Superior temporal gyrus (tissue), 1 donor: ENCODE measurements around the gene LDB1.
A peak's percentile ranks its signal among the peaks of the same experiment; 100 is the strongest.

Experiments
- DNase-seq: peaks from one replicate; pipeline ENCODE4 v3.0.0-alpha.2; 2016; ENCODE audit errors: extremely low spot score

LDB1 gene

DNA sequence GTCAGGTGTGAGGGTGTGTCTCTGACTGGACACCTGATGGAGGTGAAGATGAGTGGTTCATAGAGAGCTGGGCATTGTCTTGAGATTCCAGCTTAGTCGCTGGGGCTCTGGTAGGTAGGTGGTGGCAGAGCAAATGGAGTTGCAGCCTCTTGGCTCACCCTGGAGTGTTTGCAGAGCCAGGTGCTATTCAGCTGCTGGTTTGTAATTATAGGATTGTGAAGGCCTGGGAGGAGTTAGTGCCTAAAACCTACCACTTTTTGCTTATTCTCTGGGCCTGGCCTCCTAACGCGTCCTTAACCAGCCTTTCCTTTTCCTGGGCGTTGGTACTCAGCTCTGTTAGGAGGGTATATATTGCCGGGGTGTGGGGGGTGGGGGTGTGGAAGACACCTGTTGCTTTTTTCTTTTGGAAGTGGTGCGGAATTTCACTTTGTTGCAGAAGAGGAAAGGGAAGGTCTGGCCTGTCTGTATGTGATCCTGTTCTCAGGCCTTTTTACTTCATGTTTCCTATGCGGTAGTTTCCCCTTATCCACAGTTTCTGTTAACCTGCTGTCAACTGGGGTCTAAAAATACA is 15.9 kb upstream of the LDB1 start:
- no peak for DNase-seq

DNA sequence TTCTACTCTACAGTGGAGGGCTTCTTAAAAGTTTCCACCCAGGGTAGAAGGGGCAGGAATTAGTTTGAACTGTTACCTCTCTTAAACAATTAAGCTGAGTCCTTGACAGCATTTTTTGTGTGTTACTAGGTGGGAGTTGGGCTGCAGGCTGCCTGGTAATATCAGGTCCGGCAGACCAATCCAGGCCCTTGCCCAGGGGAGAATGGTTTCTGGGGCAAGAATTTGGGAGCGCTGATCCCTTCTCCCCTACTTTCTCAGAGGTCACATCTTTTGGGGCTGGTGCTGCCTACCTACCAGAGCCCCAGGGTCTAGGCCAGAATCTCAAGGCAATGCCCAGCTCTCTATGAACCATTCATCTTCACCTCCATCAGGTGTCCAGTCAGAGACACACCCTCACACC is 14.2 kb upstream of the LDB1 start:
- no peak for DNase-seq

DNA sequence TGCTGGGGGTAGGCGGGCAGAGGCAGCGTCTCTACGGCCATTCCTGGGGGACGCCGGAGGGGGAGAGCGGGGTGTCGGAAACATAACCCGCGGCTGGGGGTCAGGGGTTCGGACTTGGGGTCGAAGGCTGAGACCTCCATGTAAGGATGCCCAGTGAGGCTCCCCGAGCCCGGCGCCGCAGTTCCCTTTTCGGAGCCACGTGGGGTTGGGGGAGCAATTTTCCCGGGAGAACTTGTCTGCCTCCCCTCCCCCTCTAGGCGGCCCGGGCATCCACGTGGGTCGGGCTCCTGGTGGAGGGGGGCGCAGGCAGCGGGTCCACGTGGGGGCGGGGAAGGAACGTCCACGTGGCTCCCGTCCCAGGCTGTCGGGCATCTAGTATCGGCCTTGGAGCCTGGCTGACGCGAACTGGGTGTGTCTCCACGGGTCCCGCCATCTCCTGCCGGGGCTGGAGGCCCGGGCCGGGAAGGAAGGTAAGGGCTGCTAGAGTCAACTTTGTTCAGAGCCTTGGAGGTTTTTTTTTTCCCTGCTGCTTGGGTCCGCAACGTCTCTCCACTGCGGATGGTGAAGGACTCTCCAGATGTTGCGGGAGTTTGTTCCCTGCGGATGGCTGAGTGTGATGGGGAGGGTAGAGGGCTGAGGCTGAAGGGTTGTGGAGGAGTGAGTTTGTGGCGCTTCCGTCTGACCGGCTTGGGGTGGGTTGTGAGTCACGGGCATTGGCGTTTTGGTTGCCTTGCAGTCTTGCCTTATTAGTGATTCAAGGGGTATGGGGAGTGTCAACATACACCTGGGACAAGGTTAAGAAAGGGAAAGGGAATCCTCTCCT is 13.4 kb upstream of the LDB1 start:
- DNase-seq, result peak; percentile 47

DNA sequence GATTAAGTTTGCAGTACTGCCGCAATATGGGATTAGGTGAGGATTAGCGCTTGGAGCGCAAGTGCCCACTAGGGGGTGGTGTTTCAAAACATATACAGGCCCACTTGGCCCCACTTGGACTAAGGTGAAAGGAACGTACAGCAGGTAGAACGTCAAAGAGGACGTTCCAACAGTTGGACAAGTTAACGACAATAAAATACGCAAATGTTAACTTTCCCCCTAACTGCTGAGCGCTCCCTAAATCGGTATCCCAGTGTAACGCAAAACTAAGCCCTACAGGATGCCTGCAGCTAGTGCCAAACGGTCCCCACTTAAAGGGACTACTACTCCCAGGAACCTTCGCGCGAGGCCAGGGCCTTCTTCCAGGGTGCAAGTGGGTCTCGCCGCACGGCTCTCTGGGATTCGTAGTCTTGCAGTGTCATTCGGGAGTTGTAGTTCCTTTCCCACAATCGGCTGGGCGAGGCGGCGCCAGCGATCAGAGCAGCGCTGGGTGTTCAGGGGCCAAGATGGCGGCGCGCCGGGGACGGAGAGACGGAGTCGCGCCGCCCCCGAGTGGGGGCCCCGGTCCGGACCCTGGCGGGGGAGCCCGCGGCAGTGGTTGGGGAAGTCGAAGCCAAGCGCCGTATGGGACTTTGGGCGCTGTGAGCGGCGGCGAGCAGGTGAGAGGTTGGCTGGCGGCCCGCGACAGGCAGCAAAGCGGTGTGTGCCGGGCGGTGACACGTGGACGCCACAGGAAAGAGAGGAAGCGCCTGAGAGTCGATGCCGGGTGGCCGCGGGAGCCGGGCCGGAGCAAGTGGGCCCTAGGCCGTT is 12.6 kb upstream of the LDB1 start, which contains the start of gene PPRC1:
TSS of gene PPRC1 (plus strand) at position 478 of the 810 bp plus-strand sequence. CDS start at position 507, 29 bp downstream.
- peak; percentile 99 for DNase-seq

DNA sequence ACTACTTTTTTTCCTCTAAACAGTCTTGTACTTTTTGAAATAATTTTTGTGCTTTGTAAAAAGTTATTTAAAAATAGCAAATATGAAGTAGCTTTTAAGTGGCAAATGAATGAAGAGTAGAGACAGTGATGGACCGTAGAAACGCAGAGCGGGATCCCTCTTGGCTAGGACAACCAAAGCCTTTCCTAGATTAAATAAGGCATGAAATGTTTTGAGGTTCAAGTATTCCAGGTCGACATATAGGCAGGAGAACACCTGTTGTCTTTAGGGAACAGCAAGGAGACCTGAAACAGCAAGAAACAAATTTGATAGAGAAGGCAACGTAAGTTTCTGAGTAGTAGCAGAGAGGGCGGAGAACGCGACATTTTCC is 12.0 kb upstream of the LDB1 start:
- DNase-seq, result no peak

DNA sequence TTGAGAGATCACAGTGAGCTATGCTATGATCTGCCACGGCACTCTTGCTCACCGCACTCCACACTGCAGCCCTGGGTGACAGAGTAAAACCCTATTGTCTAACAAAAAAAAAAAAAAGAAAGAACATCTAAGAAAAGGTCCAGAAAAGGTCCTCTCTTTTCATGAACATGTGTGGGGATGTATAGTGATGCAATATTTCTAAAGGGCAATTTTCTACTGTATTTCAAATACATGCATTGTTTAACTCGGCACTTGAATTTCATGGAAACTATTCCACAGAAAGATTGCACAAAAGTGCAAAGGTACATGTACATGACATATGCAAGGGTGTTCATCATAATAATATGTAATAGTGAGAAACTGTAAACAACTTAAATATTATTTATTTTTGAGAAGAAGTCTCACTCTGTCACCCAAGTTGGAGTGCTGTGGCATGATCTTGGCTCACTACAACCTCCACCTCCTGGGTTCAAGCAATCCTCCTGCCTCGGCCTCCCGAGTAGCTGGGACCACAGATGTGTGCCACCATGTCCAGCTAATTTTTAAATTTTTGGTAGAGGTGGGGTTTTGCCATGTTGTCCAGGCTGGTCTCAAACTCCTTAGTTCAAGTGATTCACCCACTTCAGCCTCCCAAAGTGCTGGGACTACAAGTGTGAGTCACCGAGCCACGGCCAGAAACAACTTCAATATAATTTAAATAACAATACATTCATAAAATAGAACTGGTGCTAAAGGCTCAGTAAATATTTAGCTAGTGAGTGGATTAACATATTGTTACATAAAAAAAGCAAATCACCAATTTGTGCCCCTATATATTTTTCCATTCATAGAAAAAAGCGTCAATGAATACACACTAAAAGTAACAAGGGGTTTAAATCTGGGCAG is 11.4 kb upstream of the LDB1 start:
- no peak for DNase-seq

DNA sequence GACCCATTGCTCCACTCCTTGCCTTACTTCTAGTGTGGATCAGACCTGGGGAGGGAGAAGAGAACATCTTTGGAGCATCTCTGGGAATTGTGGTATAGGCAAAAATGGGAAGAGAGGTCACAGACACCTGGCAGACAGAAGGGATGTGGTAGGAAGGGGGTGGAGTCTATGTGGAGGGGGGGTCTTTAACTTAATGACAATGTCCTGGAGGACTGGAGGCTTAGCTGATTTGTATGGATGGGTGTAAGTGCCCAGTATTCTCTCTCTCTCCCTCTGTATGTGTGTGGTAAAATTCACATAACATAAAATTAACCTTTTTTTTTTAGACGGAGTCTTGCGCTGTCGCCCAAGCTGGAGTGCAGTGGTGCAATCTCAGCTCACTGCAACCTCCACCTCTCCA is 3.1 kb upstream of the LDB1 start:
- DNase-seq, result no peak

DNA sequence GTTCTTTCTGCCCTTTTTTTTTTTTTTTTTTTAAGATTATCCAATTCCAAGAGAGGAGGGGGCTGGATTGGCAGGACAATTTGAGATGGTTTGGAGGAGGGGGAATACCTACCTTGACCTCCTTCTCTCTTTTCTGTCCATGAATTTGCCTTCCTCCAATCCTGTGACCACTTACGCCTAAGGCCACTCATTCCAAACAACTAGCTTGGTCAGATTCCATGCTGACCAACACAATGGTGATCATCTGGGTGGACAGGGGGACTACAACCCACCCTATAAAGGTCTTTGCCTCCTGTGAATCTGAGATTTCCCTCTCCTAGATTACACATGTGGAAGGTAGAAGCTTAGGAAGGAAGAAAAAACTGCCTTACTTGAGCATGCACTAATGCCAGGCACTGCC is 2.3 kb upstream of the LDB1 start:
- no peak for DNase-seq

DNA sequence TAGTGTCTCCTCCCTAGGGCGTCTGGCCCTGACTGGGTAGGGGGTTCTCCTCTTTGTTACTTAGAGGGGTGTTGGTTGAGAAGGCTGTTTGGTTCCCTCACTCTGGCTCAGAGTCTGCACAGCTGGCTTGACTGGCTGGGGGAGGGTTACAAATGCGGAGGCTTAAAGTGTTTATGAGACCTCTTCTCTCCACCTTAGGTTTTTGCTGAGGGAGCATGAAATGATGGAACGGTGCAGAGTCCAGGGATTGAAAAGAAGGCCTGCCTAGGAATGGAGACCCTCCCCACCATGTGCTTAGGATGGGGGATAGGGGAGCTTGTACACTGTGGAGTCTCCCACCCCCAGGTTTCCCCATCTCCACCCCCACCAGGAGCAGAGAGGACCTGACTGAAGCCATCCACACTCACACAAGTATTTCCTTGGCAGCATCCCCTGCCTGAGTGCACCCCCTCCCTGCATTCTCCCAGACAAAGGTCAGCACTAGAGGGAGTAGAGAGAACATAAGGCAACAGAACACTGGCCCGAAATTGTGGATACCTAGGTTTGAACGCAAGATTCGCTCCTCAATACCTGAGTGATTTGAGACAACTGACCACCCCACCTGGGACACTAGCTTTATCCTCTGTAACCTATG is 1.7 kb upstream of the LDB1 start:
- no peak for DNase-seq

DNA sequence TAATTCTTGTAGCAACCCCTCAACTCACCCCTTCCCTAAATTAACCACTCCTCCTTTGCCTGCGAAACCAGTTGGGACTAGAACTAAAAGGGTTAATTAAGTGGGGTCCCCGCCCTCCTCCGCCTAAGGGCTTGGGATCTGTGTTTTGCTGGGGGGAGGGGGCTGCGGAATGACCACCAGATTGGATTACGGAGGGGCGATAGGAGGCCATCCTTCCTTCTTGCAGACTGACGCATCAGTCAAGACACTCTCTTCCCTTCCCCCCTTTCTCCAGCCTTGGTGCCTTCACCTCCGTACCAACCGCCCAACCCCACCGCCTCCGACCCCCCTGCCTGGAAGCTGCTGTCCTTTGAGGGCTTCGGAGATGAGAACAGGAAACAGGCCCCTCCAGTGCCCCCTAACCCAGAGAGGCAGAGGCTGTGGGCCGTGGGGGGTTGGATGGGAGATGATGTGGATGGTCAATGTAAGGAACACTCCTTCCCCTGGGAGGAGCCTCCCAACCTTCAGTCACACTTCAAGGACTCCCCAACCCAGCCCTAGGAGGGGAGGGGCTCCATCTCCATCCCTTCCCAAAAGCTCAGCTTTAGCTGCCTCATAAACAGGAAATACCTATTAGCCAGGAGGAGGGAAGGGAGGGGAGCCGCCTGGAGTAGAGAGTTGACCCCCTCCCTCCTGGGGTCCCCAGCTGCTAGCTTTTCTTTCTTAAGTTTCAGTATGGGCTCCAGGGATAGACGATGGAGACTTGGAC is 997 bp upstream of the LDB1 start:
- peak; percentile 67 for DNase-seq

DNA sequence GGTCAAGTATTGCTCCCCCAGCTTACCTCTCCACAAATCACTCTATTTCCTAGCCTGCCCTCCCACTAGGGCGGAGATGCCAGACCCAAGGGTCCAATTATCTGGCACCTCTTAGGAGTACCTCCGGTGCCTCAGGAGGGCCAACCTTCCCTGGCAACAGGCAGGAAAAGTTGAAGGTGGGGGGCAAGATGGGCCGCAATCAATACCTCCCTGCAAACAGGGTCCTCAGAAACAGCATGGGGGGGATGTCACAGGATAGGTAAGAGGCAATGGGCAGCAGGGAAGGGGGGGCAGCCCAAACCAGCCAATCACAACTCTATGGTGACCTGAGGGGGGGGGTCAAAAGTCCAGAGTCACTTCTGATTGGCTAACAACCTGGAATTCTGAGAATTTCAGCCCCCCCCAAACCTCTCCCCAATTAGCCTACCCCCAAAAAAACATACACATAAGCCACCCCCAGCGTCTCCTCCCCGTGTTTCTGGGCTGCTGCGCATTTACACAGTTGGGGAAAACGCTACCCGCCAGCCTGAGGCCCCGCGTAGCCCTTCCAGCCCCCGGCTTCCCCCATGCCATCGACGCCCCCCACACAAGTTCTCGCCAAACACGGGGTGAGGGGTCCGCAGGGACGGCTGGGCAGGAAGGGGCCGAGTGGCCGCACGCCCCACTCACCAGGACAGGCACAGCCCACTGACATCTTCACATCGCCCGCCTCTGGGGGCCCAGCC is 589 bp downstream of the LDB1 start:
- DNase-seq, result no peak

DNA sequence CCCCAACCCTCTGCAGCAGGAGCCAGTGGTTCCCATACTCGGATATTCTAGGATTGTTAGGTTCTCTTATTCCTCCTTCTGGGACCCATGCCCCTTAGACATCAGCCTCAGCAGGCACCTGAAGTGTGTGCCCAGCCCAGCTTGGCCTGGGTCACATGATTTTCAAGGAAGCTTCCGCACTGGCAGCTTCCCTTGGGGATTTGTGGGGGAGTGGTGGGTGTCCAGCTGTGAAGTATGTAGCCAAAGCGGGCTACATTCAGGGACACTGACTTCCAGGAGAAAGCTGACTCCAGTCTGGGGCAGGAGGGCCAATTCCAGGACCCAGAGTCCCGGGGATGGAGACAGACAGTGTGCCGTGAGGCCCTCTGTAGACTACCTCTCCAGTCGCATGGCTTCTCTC is 1.3 kb downstream of the LDB1 start:
- peak; percentile 48 for DNase-seq

DNA sequence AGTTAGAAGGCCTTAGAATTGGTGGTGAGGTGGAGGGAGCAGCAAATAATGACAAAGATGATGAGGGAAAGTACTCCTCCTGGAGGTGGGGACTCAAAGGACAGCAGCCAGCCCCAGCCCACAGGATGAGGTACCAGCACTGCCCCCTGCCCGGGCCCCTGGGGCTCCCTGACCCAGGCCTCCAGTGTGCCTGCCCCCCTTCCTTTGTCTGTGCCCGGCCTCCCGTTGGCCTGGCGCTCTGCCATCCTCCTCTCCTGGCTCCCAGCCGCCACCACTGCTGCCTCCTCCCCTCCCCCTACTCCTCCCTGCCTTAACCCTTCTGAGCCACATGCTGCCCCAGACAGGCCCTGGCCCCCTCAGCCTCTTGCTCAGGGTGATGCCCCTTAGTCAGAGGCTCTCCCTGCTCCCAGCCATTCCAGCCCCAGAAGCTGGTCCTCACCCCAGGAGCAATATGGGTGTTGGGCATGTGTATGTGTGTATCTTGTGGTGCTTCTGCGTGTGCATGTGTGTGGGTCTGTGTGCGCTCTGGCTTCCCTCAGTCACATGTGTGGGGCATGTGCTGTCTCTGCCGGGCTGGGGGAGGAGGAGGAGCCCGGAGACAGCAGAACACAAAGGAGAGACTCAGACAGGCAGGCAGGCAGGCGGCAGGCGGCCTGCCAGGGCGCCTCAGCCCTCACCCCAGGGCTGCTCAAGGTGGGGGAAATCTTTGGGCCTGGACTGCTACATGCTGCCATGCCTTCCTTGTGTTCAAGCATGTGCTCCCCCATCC is 2.6 kb downstream of the LDB1 start:
- peak; percentile 83 for DNase-seq

DNA sequence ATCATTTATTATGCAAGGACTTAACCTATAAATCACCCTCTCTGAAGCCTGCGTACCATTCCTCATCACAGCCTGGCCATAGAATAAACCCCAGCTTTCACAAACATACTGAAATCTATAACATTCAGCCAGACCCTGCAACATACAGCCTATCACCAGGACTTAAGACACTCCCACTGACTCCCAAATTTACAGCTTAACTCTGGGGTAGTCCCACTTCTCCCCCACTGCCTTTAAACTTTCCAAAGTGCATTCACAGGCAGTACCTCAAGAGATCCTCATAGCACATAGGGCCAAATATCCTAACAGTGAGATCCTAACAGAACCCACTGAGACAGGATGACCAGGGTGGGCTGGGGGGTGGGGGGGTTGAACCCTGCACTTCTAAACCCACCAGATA is 3.5 kb downstream of the LDB1 start:
- no peak for DNase-seq

DNA sequence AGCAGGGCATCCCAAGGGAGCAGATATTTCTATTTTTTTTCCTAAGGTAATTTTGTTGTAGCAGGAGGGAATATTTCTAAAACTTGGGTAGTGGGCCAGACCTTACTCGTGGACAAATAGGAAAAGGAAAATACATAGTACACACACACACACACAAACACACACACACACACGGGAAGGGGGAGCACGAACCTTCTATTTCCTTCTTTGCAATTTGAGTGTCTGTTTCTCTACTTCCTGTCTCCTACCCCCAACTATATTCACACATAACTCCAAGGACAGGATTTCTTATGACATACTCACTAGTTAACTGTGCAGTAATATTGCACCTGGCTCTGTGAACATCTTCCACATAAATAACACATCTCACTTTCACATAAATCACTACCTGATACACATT is 4.4 kb downstream of the LDB1 start:
- peak; percentile 33 for DNase-seq

DNA sequence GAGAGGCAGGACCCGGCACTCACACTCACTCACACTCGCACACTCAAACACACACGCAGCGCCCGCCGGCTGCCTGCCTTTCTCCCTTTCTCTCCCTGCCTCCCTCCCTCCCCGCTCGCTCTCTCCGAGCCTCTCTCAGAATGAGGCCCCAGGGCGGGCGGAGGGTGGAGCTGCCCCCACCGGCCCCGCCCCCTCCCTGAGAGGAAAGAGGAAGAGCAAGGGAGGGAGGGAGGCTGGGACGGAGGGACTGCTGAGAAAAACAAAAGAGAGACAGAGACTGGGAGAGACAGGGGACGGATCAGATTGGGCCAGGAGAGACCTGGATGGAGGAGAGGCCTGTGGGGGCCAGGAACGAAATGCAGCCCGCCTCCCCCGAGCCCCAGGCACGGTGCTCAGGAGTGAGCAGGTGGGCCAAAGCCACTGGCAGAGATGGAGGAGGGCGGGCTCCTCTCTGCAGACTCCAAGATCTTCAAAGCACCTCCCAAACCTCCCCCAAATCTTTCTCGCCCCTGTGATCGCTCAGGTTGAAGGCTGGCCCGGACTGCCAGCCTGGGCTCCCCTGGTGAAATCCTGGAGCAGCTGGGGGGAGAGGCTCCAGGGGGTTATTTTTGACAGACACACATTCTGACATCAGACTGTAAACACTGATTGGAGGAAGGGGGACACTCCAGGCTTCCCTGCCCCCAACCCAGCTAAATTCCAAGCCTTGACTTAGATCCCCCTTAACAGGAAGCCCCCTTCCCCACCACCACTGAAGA is 5.1 kb downstream of the LDB1 start:
- peak; percentile 91 for DNase-seq

DNA sequence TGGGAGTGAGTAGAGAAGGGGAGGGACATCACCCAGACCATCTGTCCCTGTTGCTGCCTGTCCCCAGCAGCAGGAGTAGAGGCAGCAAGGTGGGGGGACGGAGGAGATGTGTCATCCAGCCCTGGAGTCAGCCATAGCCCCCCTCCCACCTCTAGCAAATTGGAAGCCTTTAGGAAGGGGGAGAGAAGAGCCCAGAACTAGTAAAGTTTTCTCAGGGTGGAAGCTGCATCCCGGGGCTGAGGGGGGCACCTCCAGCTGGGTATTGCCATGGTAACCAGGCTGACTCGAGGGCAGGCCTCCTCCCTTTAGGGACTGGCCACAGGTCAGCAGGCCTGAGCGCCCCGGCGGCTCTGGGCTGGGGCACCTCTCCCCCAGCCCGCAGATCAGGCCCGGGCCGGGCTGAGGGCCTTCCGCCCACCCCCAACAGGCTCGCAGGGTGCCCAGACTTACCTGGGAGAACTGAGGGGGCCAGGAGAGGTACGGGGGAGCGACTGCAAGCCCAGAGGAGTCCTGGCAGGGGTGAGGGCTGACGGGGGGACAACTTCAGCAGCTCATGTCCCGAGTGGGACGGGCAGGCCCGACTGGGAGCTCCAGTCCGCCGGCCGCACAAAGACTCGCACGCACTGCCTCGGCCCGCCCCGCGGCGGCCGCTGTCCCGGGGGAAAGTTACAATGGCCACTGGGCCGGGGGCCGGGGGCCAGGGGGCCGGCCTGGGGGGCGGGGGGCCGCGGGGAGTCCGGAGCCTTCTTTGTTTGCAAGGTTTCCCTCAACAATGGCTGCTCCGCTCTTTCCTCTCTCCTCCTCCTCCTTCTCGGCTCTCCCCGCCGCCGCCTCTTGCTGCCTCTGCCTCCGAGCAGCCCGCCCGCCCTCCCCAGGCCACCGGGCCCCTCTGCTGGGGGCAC is 6.0 kb downstream of the LDB1 start:
- DNase-seq, result no peak
